22Rv1 (cell line): Measurements from ENCODE around the gene HS3ST6.

Source experiments
- ZFX ChIP-seq: fragments of 450-650 bp; IDR thresholded peaks from 2 replicates; pipeline ENCODE4 v1.6.1; 2017; ENCODE audit warnings: antibody characterized with exemption, borderline replicate concordance
- TF ChIP-seq, protein P1 (sequence below): fragments of 450-650 bp; IDR thresholded peaks from 2 replicates; pipeline ENCODE4 v1.5.1; 2017; ENCODE audit warnings: mild to moderate bottlenecking

DNA sequence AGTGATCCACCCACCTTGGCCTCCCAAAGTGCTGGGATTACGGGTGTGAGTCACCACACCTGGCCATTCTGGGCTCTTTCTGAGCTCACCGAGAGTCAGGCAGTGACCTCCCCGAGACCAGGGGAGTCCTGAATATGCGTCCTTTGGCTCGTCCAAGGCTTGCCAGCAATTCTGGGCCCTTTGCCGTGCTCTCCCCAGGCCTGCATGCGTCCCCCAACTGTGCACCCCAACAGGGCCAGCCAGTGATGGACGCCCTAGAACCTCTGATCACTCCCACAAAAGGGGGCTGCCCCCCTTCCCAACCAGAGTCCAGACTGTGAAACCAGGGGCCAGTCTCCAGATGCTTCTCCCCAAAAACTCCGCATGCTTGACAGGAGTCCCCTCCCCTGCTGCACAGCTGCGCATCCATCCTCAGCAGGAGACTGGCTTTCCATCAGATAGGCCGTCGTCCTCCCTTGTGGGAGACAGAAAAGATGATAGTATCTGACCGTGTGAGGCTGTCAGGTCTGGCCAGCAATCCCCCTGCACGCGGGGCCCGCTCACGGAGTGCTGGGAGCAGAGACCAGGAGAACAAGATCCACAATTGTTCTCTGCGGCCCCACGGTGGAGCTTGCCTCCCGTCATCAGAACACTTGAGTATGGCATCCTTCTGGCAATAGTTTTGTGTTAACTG, 15.5 kb downstream of the HS3ST6 start:
- TF ChIP-seq, protein P1, sequence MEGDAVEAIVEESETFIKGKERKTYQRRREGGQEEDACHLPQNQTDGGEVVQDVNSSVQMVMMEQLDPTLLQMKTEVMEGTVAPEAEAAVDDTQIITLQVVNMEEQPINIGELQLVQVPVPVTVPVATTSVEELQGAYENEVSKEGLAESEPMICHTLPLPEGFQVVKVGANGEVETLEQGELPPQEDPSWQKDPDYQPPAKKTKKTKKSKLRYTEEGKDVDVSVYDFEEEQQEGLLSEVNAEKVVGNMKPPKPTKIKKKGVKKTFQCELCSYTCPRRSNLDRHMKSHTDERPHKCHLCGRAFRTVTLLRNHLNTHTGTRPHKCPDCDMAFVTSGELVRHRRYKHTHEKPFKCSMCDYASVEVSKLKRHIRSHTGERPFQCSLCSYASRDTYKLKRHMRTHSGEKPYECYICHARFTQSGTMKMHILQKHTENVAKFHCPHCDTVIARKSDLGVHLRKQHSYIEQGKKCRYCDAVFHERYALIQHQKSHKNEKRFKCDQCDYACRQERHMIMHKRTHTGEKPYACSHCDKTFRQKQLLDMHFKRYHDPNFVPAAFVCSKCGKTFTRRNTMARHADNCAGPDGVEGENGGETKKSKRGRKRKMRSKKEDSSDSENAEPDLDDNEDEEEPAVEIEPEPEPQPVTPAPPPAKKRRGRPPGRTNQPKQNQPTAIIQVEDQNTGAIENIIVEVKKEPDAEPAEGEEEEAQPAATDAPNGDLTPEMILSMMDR, result no peak
- TF ChIP-seq ZFX, result no peak
